Measurements from ENCODE around the gene NPIPA1.
"Not testable (repeated sequence)": the region's sequence is repeated elsewhere in the genome, so short reads cannot be mapped to it uniquely, and the experiment has no call there.

Gene NPIPA1

GRCh38 chr16:14978908-14979307 is 41.7 kb downstream of the NPIPA1 start:
- not testable (repeated sequence) for DNase-seq

- not testable (repeated sequence) for DNase-seq
Measured at GRCh38 chr16:14981234-14981633, 44.0 kb downstream of the NPIPA1 start.

- not testable (repeated sequence) for DNase-seq
Measured at GRCh38 chr16:14982521-14982920, 45.3 kb downstream of the NPIPA1 start.

- DNase-seq = not testable (repeated sequence)
Measured at GRCh38 chr16:14988092-14988491, 50.8 kb downstream of the NPIPA1 start.

GRCh38 chr16:14988661-14989191 is 51.5 kb downstream of the NPIPA1 start:
- DNase-seq = not testable (repeated sequence)

GRCh38 chr16:14989291-14990281 is 52.3 kb downstream of the NPIPA1 start:
- not testable (repeated sequence) for DNase-seq

- DNase-seq = not testable (repeated sequence)
Measured at GRCh38 chr16:14993277-14994151, 56.3 kb downstream of the NPIPA1 start.

- not testable (repeated sequence) for DNase-seq
Measured at GRCh38 chr16:14996702-14997101, 59.5 kb downstream of the NPIPA1 start.

GRCh38 chr16:14998300-14998699 is 61.1 kb downstream of the NPIPA1 start:
- not testable (repeated sequence) for DNase-seq

- not testable (repeated sequence) for DNase-seq
Measured at GRCh38 chr16:14999845-15000244, 62.6 kb downstream of the NPIPA1 start.

Measured in NCI-H1092 treated with DMSO at 0.1 percent for 48 hours (cell line).